GM21515 (cell line): ENCODE measurements around the gene MT3.

Source experiments
- ATAC-seq: cut with Tn5 transposase; IDR thresholded peaks from one replicate; pipeline ENCODE4 v1.9.1; 2021; ENCODE audit not compliant: unreplicated experiment

The MT3 gene

GRCh38 chr16:56628486-56629350, 39.4 kb downstream of the MT3 start:
- no peak for ATAC-seq

GRCh38 chr16:56629531-56629930, 40.2 kb downstream of the MT3 start:
- ATAC-seq, result no peak

GRCh38 chr16:56630134-56630533, 40.8 kb downstream of the MT3 start:
- peak; percentile 71 for ATAC-seq

- ATAC-seq, result no peak
Observed at GRCh38 chr16:56631197-56631596, 41.9 kb downstream of the MT3 start.

- no peak for ATAC-seq
Observed at GRCh38 chr16:56631832-56632155, 42.5 kb downstream of the MT3 start.

GRCh38 chr16:56632156-56632847, 43.0 kb downstream of the MT3 start, which contains the start of gene MT1M:
Gene MT1M (plus strand): TSS chr16:56632659. CDS start chr16:56632732, 73 bp downstream.
- no peak for ATAC-seq

- ATAC-seq, result no peak
Observed at GRCh38 chr16:56632848-56633365, 43.6 kb downstream of the MT3 start.

- ATAC-seq, result no peak
Observed at GRCh38 chr16:56633535-56633934, 44.2 kb downstream of the MT3 start.

GRCh38 chr16:56634715-56635440, 45.5 kb downstream of the MT3 start:
- ATAC-seq, result no peak

- no peak for ATAC-seq
Observed at GRCh38 chr16:56635441-56635967, 46.2 kb downstream of the MT3 start.

GRCh38 chr16:56636616-56637413, 47.5 kb downstream of the MT3 start:
- no peak for ATAC-seq

GRCh38 chr16:56637814-56638750, 48.8 kb downstream of the MT3 start, which contains the start of gene MT1A:
Gene MT1A (plus strand): TSS chr16:56638666. CDS start chr16:56638739, 73 bp downstream.
- ATAC-seq, result no peak

GRCh38 chr16:56639045-56639444, 49.7 kb downstream of the MT3 start:
- no peak for ATAC-seq

- ATAC-seq, result no peak
Observed at GRCh38 chr16:56640076-56640475, 50.7 kb downstream of the MT3 start.
